CD4-positive, alpha-beta T cell (primary cell): ENCODE measurements around the gene TAMM41. TPM values are rescaled to one million over a fixed set of nuclear protein-coding genes. Genes with fewer than 3 reads are reported as not detected.
A peak's percentile ranks its signal among the peaks of the same experiment; 100 is the strongest.

Experiments
- ATAC-seq: fragments of 200-7000 bp; cut with Tn5 transposase; one replicate; pipeline ENCODE4 v1.10.0; 2022; ENCODE audit warnings: mild to moderate bottlenecking; ENCODE audit not compliant: poor library complexity
- CTCF ChIA-PET: fragments of 350-600 bp; sonication (Branson Sonifier 250); formaldehyde crosslinking; loops from one replicate; lab custom pipeline; 2021; ENCODE audit warnings: antibody characterized with exemption, inconsistent platforms; lab: Charles Lee
- POLR2A ChIA-PET: fragments of 350-600 bp; sonication (Branson Sonifier 250); formaldehyde crosslinking; loops from one replicate; lab custom pipeline; 2021; ENCODE audit warnings: antibody characterized with exemption, inconsistent platforms; lab: Charles Lee
- DNase-seq, 14 experiments: peaks; one replicate each; pipeline ENCODE4 v3.0.0-alpha.2; 2013 to 2020; ENCODE audit warnings: mixed read lengths in 2 of 14
- H3K27ac ChIP-seq, 2 donors: one replicate each; pipeline versions ENCODE4 v1.5.1 to v1.7.0; 2013; ENCODE audit warnings: low read length in 2 of 2, low read depth in 1 of 2, mild to moderate bottlenecking in 1 of 2
- H3K27me3 ChIP-seq, 2 experiments: 1 replicate in 1 of 2; 2 replicates in 1 of 2; pipeline versions ENCODE4 v1.6.1 to v1.7.0; 2013; ENCODE audit warnings: low read length in 2 of 2, control low read depth in 1 of 2, mild to moderate bottlenecking in 1 of 2, moderate library complexity in 1 of 2; ENCODE audit not compliant: insufficient read depth in 2 of 2, control insufficient read depth in 1 of 2
- H3K36me3 ChIP-seq: one replicate; pipeline ENCODE4 v1.6.1; 2013; ENCODE audit warnings: low read length, control low read depth; ENCODE audit not compliant: insufficient read depth
- H3K4me1 ChIP-seq: one replicate; pipeline ENCODE4 v1.6.1; 2013; ENCODE audit warnings: low read length, control low read depth; ENCODE audit not compliant: insufficient read depth
- H3K4me3 ChIP-seq: one replicate; pipeline ENCODE4 v1.5.1; 2013; ENCODE audit warnings: mild to moderate bottlenecking, low read length, moderate library complexity
- H3K9me3 ChIP-seq, 2 experiments: 1 replicate in 1 of 2; 2 replicates in 1 of 2; pipeline versions ENCODE4 v1.6.1 to v1.7.0; 2013; ENCODE audit warnings: low read length in 2 of 2, mild to moderate bottlenecking in 2 of 2, control low read depth in 1 of 2, moderate library complexity in 1 of 2; ENCODE audit not compliant: control insufficient read depth in 1 of 2, insufficient read depth in 1 of 2
- H3K27ac Mint-ChIP-seq: one replicate; pipeline ENCODE4 v1.8.0; 2020; ENCODE audit warnings: mixed read lengths
- H3K27me3 Mint-ChIP-seq: one replicate; pipeline ENCODE4 v1.8.0; 2021; ENCODE audit warnings: mixed read lengths
- H3K36me3 Mint-ChIP-seq: one replicate; pipeline ENCODE4 v1.8.0; 2021; ENCODE audit warnings: low read depth, mixed read lengths
- H3K4me1 Mint-ChIP-seq: one replicate; pipeline ENCODE4 v1.8.0; 2021; ENCODE audit warnings: low read depth, mixed read lengths
- H3K4me3 Mint-ChIP-seq: one replicate; pipeline ENCODE4 v1.8.0; 2020; ENCODE audit warnings: mild to moderate bottlenecking, mixed read lengths
- H3K9me3 Mint-ChIP-seq: one replicate; pipeline ENCODE4 v1.8.0; 2020; ENCODE audit warnings: mixed read lengths
- intact Hi-C, 2 experiments: fragments of 100-400 bp; cut with DNase I in 1 of 2; cut with micrococcal nuclease in 1 of 2; formaldehyde crosslinking; loops; one replicate each; pipeline versions ENCODE4 v1.15.1 to v1.9.0; 2023 to 2025; cut with DNase I, micrococcal nuclease
- total RNA-seq, 174 experiments: library from RNA in 2 of 174; stranded (reverse) in 2 of 174; gene quantifications; one replicate each; pipeline ENCODE4 v1.2.3 and lab custom pipeline; 2021 to 2026
- TF ChIP-seq, protein P1 (sequence below): fragments of 200-600 bp; IDR thresholded peaks from one replicate; pipeline ENCODE4 v1.8.0; 2022; ENCODE audit warnings: antibody characterized with exemption, mild to moderate bottlenecking

TAMM41 gene
- total RNA-seq, 2 experiments from 2014 or later = 19.7 to 22.0 TPM

DNA sequence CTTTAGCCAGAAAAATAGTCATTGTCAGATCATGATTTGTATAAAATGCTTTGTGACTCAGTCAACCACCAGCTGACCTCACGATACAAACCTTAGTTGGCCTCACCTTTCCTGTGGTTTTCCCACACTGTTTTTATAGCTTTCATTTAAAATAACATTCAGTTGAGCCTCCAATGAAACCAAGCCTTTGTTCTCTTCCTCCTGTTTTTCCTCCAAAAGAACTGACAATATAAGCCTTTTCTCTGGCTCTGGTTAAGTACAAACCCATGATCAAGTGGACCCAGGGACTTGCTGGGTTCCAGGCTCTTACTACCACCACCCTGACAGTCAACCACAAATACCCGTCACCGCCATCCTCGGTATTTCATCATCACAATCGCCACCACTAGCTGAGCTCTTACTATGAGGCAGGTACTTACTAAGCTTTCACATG is 81.7 kb downstream of the TAMM41 start:
- no peak overlapping the region for H3K4me3 Mint-ChIP-seq
- ChIA-PET POLR2A (interaction anchor here (1.2 kb wide), 1 partner anchor 82 kb away, joined by 3 read pairs; the partner anchor contains the start of gene TAMM41), CTCF (interaction anchor here (0.7 kb wide), 1 partner anchor 10 kb away, joined by 4 read pairs; no protein-coding TSS in a partner anchor)
- no peaks in the 10 kb centered on the region for H3K9me3 Mint-ChIP-seq
- no peak overlapping the region for H3K27ac Mint-ChIP-seq
- Histone ChIP-seq H3K27ac (no peak overlapping the region), H3K9me3 (no peaks in the 10 kb centered on the region), H3K36me3 (no peaks in the 10 kb centered on the region), H3K4me3 (no peak overlapping the region), H3K4me1 (peaks cover 5% of the 10 kb centered on the region), H3K27me3 (no peaks in the 10 kb centered on the region)
- H3K27me3 Mint-ChIP-seq = no peaks in the 10 kb centered on the region
- peaks cover 10% of the 10 kb centered on the region for H3K4me1 Mint-ChIP-seq
- DNase-seq = peak in 2 of 14 experiments; percentile 23 to 30
- TF ChIP-seq, protein P1, sequence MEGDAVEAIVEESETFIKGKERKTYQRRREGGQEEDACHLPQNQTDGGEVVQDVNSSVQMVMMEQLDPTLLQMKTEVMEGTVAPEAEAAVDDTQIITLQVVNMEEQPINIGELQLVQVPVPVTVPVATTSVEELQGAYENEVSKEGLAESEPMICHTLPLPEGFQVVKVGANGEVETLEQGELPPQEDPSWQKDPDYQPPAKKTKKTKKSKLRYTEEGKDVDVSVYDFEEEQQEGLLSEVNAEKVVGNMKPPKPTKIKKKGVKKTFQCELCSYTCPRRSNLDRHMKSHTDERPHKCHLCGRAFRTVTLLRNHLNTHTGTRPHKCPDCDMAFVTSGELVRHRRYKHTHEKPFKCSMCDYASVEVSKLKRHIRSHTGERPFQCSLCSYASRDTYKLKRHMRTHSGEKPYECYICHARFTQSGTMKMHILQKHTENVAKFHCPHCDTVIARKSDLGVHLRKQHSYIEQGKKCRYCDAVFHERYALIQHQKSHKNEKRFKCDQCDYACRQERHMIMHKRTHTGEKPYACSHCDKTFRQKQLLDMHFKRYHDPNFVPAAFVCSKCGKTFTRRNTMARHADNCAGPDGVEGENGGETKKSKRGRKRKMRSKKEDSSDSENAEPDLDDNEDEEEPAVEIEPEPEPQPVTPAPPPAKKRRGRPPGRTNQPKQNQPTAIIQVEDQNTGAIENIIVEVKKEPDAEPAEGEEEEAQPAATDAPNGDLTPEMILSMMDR = no peak
- no peaks in the 10 kb centered on the region for H3K36me3 Mint-ChIP-seq
- intact Hi-C loops = loop anchor here in 1 of 2 experiments (5.0 kb wide), 1 partner anchor 82 kb away; the partner anchor contains the start of gene TAMM41
- ATAC-seq = no peak

DNA sequence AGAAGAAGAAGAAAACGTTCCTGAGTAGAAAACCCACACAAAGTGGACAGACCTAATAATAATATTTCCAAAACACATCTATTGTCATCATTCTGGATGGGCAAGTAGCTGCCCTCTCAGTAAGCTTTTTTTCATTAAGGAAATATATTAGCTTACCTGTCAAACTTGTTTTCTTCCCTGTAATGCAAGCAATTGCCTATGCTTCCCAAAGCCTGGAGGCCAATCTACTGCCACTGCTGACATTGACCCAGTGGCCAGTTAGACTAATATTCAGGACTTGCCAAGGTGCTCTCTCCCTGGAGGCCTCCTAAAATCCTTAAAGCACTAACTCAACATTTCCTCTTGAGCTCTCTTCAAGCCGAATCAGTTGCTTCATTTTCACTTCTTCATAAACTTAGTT is 86.7 kb downstream of the TAMM41 start:
- Mint-ChIP-seq H3K27me3 (no peaks in the 10 kb centered on the region), H3K27ac (no peak overlapping the region), H3K4me3 (no peak overlapping the region), H3K4me1 (peaks cover 2% of the 10 kb centered on the region), H3K9me3 (no peaks in the 10 kb centered on the region), H3K36me3 (no peaks in the 10 kb centered on the region)
- Histone ChIP-seq H3K27ac (no peak overlapping the region), H3K9me3 (no peaks in the 10 kb centered on the region), H3K36me3 (no peaks in the 10 kb centered on the region), H3K4me1 (no peaks in the 10 kb centered on the region), H3K27me3 (no peaks in the 10 kb centered on the region), H3K4me3 (no peak overlapping the region)
- TF ChIP-seq, protein P1 = no peak
- DNase-seq = no peak
- CTCF ChIA-PET = no interaction called here
- ATAC-seq = no peak
- intact Hi-C loops = no loop called here
- POLR2A ChIA-PET = no interaction called here

DNA sequence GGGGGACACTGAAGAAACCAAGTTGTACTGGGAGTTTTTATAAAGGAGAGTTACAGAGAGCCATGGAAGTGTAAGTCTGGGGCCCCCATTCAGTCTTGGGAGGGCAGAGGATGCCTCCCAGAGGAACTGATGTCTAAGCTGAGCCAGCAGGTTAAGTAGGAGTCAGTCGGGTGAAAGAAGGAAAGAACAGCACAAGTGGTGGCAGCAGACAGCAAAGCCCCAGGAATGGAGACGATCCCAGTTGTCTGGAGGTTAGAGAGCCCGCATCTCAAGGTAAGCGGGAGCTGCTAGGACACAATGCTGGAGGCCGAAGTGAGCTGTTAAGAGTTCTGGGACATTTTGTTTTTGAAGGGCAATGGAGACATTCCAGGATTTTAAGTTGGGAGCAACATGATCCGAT is 88.8 kb downstream of the TAMM41 start:
- no peaks in the 10 kb centered on the region for H3K27me3 Mint-ChIP-seq
- no peaks in the 10 kb centered on the region for H3K9me3 Mint-ChIP-seq
- H3K36me3 ChIP-seq = no peaks in the 10 kb centered on the region
- H3K9me3 ChIP-seq = no peaks in the 10 kb centered on the region
- ATAC-seq (no peak), DNase-seq (no peak)
- H3K27ac ChIP-seq = no peak overlapping the region
- no peaks in the 10 kb centered on the region for H3K4me1 ChIP-seq
- intact Hi-C loops = no loop called here
- no peaks in the 10 kb centered on the region for H3K36me3 Mint-ChIP-seq
- TF ChIP-seq, protein P1 = no peak
- no peaks in the 10 kb centered on the region for H3K4me1 Mint-ChIP-seq
- CTCF ChIA-PET = no interaction called here
- H3K4me3 Mint-ChIP-seq = no peak overlapping the region
- no peaks in the 10 kb centered on the region for H3K27me3 ChIP-seq
- H3K4me3 ChIP-seq = no peak overlapping the region
- POLR2A ChIA-PET = no interaction called here
- H3K27ac Mint-ChIP-seq = no peak overlapping the region
